Measurements from ENCODE around the gene ITPR1.

DNA sequence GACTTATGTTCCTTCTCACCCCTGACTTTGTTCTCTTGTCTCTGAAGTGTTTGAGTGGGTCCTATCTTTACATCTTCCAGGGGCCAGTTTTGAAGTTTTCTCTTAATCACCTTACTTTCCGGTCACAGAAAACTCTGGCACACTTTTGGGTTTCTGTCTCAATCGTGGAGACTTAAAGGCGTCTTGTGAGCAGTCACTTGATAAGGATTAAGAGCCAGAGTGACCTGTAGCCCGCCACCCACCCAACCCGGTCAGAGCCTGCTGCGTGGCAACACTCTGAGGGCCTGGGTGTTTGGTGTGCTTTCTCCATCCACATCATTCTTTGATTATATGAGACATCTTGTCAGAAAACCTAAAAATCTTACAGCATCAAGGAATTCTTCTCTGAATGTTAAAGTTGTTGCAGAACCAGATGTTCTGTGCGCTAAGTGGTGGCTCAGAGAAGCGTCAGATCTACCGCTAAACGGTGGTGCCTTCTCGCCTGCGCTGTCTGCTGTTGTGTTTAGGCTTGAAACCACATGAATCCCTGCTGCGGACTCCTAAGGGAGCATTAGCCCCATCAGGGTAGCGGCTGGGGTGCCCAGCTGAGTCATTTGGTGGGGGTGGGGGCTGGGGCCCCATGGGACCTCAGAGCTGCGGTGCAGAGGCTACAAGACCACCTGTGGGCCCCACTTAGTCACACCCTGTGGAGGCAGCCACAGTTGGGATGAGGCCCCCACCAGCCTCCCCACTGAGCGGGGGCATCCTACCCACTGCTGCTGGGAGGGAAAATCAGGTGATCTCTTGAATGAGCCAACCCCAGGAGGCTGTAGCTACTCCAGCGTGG lies 327.4 kb downstream of the ITPR1 start:
- TF ChIP-seq, protein P1, sequence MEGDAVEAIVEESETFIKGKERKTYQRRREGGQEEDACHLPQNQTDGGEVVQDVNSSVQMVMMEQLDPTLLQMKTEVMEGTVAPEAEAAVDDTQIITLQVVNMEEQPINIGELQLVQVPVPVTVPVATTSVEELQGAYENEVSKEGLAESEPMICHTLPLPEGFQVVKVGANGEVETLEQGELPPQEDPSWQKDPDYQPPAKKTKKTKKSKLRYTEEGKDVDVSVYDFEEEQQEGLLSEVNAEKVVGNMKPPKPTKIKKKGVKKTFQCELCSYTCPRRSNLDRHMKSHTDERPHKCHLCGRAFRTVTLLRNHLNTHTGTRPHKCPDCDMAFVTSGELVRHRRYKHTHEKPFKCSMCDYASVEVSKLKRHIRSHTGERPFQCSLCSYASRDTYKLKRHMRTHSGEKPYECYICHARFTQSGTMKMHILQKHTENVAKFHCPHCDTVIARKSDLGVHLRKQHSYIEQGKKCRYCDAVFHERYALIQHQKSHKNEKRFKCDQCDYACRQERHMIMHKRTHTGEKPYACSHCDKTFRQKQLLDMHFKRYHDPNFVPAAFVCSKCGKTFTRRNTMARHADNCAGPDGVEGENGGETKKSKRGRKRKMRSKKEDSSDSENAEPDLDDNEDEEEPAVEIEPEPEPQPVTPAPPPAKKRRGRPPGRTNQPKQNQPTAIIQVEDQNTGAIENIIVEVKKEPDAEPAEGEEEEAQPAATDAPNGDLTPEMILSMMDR (IDR thresholded peaks at IDR 0.05), result no peak
- TF ChIP-seq POLR2A (IDR thresholded peaks at IDR 0.05), result no peak
